CD8-positive, alpha-beta memory T cell (primary cell): ENCODE results near the gene PIK3C2A. TPM values are rescaled to one million over a fixed set of nuclear protein-coding genes. Genes with fewer than 3 reads are reported as not detected.

Experiments used
- polyA plus RNA-seq: library from polyadenylated mRNA; unstranded; fragments of 300-500 nt; fragmentation: Illumina TruSeq; gene quantifications from one replicate; pipeline ENCODE4 v1.2.3, GENCODE V29; 2021
- total RNA-seq, 2 experiments: library from RNA; stranded (reverse); gene quantifications; one replicate each; pipeline ENCODE4 v1.2.3, GENCODE V29; 2021

Gene PIK3C2A
- total and polyA plus RNA-seq, 3 experiments from 2014 or later, result 8.1 to 33.0 (median 30.4) TPM

Other genes with a start within 250 kb of the PIK3C2A start
- gene PLEKHA7, start 193.6 kb downstream of the PIK3C2A start, total RNA-seq, result 1 to 10 TPM; 5.3 to 6.6 TPM
- gene PLEKHA7, start 193.6 kb downstream of the PIK3C2A start, polyA plus RNA-seq, result 4.1 TPM
- gene RPS13, start 130.3 kb downstream of the PIK3C2A start, total RNA-seq, result 1,000 to 10,000 TPM; 1,568 to 1,569 TPM
- gene RPS13, start 130.3 kb downstream of the PIK3C2A start, polyA plus RNA-seq, result 1,667 TPM
- 10 to 100 TPM; 30.3 to 33.3 TPM for gene NUCB2, start 68.8 kb upstream of the PIK3C2A start, total RNA-seq
- 218 TPM for gene NUCB2, start 68.8 kb upstream of the PIK3C2A start, polyA plus RNA-seq
- gene NCR3LG1, start 143.8 kb upstream of the PIK3C2A start, total RNA-seq, result 1 to 10 TPM; 5.9 to 6.0 TPM
- 0.03 TPM for gene NCR3LG1, start 143.8 kb upstream of the PIK3C2A start, polyA plus RNA-seq
- gene KCNJ11, start 180.7 kb upstream of the PIK3C2A start, total RNA-seq, result under 1 TPM; 0.53 to 0.95 TPM
- gene KCNJ11, start 180.7 kb upstream of the PIK3C2A start, polyA plus RNA-seq, result 0.09 TPM